Muscle of leg (tissue), 11 donors: ENCODE results near the gene FAM174B. TPM values are rescaled to one million over a fixed set of nuclear protein-coding genes. Genes with fewer than 3 reads are reported as not detected.

Source experiments
- DNase-seq: peaks from one replicate; pipeline ENCODE4 v3.0.0; 2013
- H3K27ac ChIP-seq: one replicate; pipeline ENCODE4 v1.5.1; 2013; ENCODE audit warnings: mild to moderate bottlenecking, low read length, control low read depth
- H3K27me3 ChIP-seq: one replicate; pipeline ENCODE4 v1.6.1; 2013; ENCODE audit warnings: low read length; ENCODE audit not compliant: control insufficient read depth, insufficient read depth
- H3K36me3 ChIP-seq: one replicate; pipeline ENCODE4 v1.6.1; 2013; ENCODE audit warnings: low read length; ENCODE audit not compliant: control insufficient read depth, insufficient read depth
- H3K4me1 ChIP-seq: one replicate; pipeline ENCODE4 v1.6.1; 2013; ENCODE audit warnings: low read length; ENCODE audit not compliant: control insufficient read depth, insufficient read depth
- H3K4me3 ChIP-seq: one replicate; pipeline ENCODE4 v1.5.1; 2013; ENCODE audit warnings: low read length, control low read depth
- H3K9me3 ChIP-seq: replicated peaks from 2 replicates; pipeline ENCODE4 v1.6.1; 2013; ENCODE audit warnings: low read depth, low read length; ENCODE audit not compliant: control insufficient read depth
- WGBS: methylation state at CpG from one replicate; pipeline ENCODE4 v1.1.5; 2013; ENCODE audit warnings: missing lambda C conversion rate; ENCODE audit not compliant: insufficient coverage; 5-methylcytosine and 5-hydroxymethylcytosine counted together
- polyA plus RNA-seq, 8 donors: library from polyadenylated mRNA; unstranded; fragments of 120-200 nt; gene quantifications; one replicate each; pipeline versions ENCODE4 v1.2.1 to v1.2.3, GENCODE V29; 2013; ENCODE audit warnings: inconsistent platforms in 1 of 8, low replicate concordance in 1 of 8; ENCODE audit not compliant: insufficient read length in 8 of 8, insufficient read depth in 1 of 8
- total RNA-seq: library from RNA; stranded (reverse); fragments of 120-200 nt; gene quantifications from one replicate; pipeline ENCODE4 v1.2.4, GENCODE V29; 2013

Gene FAM174B
- total and polyA plus RNA-seq, 9 donors: 13.3 to 25.4 (median 17.1) TPM

DNA sequence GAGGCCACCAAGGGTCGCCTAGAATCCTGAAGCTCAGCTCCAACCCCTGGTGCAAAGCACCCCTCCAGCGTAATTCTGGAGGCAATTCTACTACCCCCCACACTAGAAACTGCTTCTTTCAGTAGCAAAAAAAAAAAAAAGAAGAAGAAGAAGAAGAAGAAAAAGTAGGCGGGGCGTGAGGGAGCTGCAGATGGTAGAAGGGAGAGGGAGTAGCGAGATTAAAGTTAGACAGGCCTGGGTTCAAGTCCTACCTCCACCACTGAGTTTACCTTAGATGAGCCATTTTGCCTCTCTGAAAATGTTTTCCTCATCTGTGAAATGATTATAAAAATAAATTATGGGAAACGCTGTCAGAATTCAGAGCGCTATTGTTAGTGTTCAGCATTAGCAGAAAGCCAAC is 913 bp downstream of the FAM174B start:
- WGBS: no CpG with 5 or more reads among the region's 7 CpGs
- peak; percentile 33 for DNase-seq
- H3K27me3 ChIP-seq: peaks cover 10% of the 10 kb centered on the region
- H3K4me3 ChIP-seq: peak overlapping the region; percentile 59
- H3K9me3 ChIP-seq: no peaks in the 10 kb centered on the region
- peaks cover 27% of the 10 kb centered on the region for H3K4me1 ChIP-seq
- peak overlapping the region; percentile 67 for H3K27ac ChIP-seq
- peaks cover 15% of the 10 kb centered on the region for H3K36me3 ChIP-seq

- Histone ChIP-seq H3K9me3 (no peaks in the 10 kb centered on the region), H3K4me1 (peaks cover 27% of the 10 kb centered on the region), H3K36me3 (peaks cover 15% of the 10 kb centered on the region), H3K27ac (peak overlapping the region; percentile 67), H3K27me3 (peaks cover 10% of the 10 kb centered on the region), H3K4me3 (peak overlapping the region; percentile 59)
- WGBS: 77% methylated on average over 4 of the region's 7 CpGs
- DNase-seq: peak; percentile 77
These were observed 1.6 kb downstream of the FAM174B start for GRCh38 chr15:92653836-92654539.

DNA sequence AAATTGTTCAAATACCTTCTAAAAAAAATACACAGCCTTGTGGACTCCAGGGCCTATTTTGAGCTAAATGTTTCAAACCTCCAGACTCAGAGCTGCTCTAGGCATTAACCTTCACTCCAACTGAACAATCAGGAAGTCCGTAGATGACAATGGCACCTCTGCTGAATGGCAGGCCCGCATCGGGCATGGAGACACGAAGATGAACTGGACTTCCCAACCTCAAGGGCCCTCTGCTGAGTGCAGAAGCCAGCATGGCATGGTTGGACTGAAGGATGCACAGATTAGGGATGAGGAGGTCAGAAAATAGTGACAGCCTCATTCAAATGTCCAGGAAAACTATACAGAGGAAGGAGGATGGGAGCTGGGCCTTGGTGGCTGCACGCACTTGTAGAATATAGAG is 2.2 kb downstream of the FAM174B start:
- Histone ChIP-seq H3K4me3 (no peak overlapping the region), H3K9me3 (no peaks in the 10 kb centered on the region), H3K36me3 (peaks cover 15% of the 10 kb centered on the region), H3K27me3 (peaks cover 10% of the 10 kb centered on the region), H3K4me1 (peaks cover 27% of the 10 kb centered on the region), H3K27ac (no peak overlapping the region)
- WGBS: 86% methylated on average over 2 of the region's 5 CpGs
- DNase-seq: no peak

DNA sequence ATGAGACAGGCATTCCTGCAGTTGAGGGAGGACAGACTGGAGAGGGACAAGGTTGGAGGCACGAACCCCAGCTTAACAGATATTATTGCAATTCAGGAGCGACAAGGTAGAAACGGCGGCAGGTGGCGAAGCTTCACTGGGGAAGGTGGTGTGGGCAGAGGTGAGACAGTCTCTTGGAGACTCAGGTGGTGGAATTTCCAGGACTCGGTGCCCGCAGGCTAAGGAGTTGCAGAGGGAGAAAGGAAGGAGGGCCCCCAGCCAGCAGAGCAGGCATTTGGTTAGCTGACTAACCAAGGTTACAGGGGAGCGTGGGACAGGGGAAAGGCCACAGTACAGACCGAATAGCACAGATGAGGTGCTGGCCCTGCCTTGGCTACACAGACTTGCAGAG is 3.0 kb downstream of the FAM174B start:
- Histone ChIP-seq H3K9me3 (no peaks in the 10 kb centered on the region), H3K4me1 (peaks cover 27% of the 10 kb centered on the region), H3K27me3 (peaks cover 10% of the 10 kb centered on the region), H3K27ac (no peak overlapping the region), H3K4me3 (no peak overlapping the region), H3K36me3 (peaks cover 15% of the 10 kb centered on the region)
- WGBS: 94% methylated on average over 9 of the region's 9 CpGs
- no peak for DNase-seq

GRCh38 chr15:92651877-92652575 is 3.5 kb downstream of the FAM174B start:
- peaks cover 27% of the 10 kb centered on the region for H3K4me1 ChIP-seq
- peaks cover 10% of the 10 kb centered on the region for H3K27me3 ChIP-seq

GRCh38 chr15:92650966-92651365 is 4.6 kb downstream of the FAM174B start:
- Histone ChIP-seq H3K27ac (no peak overlapping the region), H3K36me3 (peaks cover 15% of the 10 kb centered on the region), H3K27me3 (peaks cover 4% of the 10 kb centered on the region), H3K4me3 (no peak overlapping the region), H3K4me1 (peaks cover 25% of the 10 kb centered on the region), H3K9me3 (no peaks in the 10 kb centered on the region)
- no peak for DNase-seq
- 83% methylated on average over 1 of the region's 2 CpGs for WGBS

More at GRCh38 chr15:92651877-92652575, 3.5 kb downstream of the FAM174B start:
- Histone ChIP-seq H3K9me3 (no peaks in the 10 kb centered on the region), H3K27ac (no peak overlapping the region), H3K36me3 (peaks cover 15% of the 10 kb centered on the region), H3K4me3 (no peak overlapping the region)
- WGBS: 77% methylated on average over 8 of the region's 10 CpGs
- DNase-seq: no peak

- H3K27me3 ChIP-seq: peaks cover 2% of the 10 kb centered on the region
- H3K27ac ChIP-seq: no peak overlapping the region
- peaks cover 15% of the 10 kb centered on the region for H3K36me3 ChIP-seq
- 48% methylated on average over 5 of the region's 9 CpGs for WGBS
- H3K9me3 ChIP-seq: no peaks in the 10 kb centered on the region
- DNase-seq: peak; percentile 57
- peaks cover 28% of the 10 kb centered on the region for H3K4me1 ChIP-seq
- no peak overlapping the region for H3K4me3 ChIP-seq
These were observed 5.3 kb downstream of the FAM174B start for GRCh38 chr15:92650256-92650655.

- H3K27me3 ChIP-seq: no peaks in the 10 kb centered on the region
- no peaks in the 10 kb centered on the region for H3K9me3 ChIP-seq
- no peak overlapping the region for H3K27ac ChIP-seq
- WGBS: 90% methylated on average over 2 of the region's 8 CpGs
- H3K4me1 ChIP-seq: peaks cover 17% of the 10 kb centered on the region
- DNase-seq: no peak
- H3K4me3 ChIP-seq: no peak overlapping the region
- peaks cover 10% of the 10 kb centered on the region for H3K36me3 ChIP-seq
These were observed 7.2 kb downstream of the FAM174B start for GRCh38 chr15:92648190-92648875.

DNA sequence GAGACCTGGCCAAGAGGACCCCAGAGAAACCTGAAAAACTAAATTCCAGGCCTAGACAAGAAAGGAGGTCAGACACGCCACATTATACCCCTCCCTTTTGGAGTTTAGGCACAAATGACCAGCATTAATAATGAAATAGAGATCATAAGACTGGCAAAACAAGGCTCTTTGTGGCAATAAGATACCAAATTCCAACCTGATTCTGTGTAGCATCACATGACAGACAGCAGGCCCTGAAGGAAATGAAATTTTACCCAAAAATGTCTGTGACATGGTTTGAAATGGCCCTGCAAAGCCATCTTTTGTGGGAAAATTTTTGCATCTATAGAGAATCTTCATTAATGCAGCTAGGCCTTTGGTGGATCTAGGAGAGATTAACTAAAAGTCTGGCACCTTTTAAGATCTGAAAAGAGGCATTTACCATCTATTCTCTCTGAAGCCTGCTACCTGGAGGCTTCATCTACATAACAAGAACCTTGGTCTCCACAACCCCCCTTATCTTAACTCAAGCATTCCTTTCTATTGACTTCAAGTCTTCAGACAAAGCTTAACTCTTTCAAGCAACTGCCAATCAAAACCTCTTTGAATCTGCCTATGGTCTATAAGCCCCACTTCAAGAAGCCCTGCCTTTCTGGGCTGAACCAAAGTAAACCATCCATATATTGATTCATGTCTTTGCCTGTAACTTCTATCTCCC is 8.0 kb downstream of the FAM174B start:
- H3K9me3 ChIP-seq: no peaks in the 10 kb centered on the region
- peaks cover 6% of the 10 kb centered on the region for H3K36me3 ChIP-seq
- peaks cover 14% of the 10 kb centered on the region for H3K4me1 ChIP-seq
- H3K4me3 ChIP-seq: no peak overlapping the region
- no CpG with 5 or more reads among the region's 1 CpG for WGBS
- no peaks in the 10 kb centered on the region for H3K27me3 ChIP-seq
- no peak overlapping the region for H3K27ac ChIP-seq
- DNase-seq: no peak

DNA sequence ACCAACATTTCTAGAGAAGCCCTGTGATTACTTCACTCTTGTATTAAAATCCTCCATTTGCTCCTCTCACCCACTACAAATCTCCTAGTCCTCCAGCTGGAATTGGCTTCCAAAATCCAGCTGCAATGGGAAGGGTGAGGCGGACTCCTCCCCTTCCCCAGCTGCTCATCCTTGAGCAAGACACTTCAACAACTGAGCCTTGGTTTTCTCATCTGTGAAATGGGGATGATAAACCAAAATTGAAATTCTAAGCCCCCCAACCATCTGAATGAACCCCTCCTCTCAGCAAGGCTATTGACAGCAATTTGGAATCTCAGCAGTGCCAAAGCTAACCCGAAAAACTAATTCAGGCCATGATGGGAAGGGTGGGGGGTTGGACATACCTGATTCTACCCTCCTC is 9.4 kb downstream of the FAM174B start:
- H3K27me3 ChIP-seq: no peaks in the 10 kb centered on the region
- H3K4me1 ChIP-seq: peaks cover 11% of the 10 kb centered on the region
- no peak overlapping the region for H3K4me3 ChIP-seq
- no peaks in the 10 kb centered on the region for H3K9me3 ChIP-seq
- no peaks in the 10 kb centered on the region for H3K36me3 ChIP-seq
- DNase-seq: no peak
- no peak overlapping the region for H3K27ac ChIP-seq
- WGBS: no CpG with 5 or more reads among the region's 2 CpGs
